Globus pallidus (tissue), 1 donor: ENCODE measurements around the gene PDLIM5.
A peak's percentile ranks its signal among the peaks of the same experiment; 100 is the strongest.

Experiments
- DNase-seq: peaks from one replicate; pipeline ENCODE4 v3.0.0-alpha.2; 2015; ENCODE audit warnings: low spot score

Gene PDLIM5

GRCh38 chr4:94559351-94559806 lies 107.6 kb downstream of the PDLIM5 start:
- DNase-seq, result no peak

GRCh38 chr4:94561249-94562024 lies 109.7 kb downstream of the PDLIM5 start:
- no peak for DNase-seq

GRCh38 chr4:94562285-94562684 lies 110.5 kb downstream of the PDLIM5 start:
- no peak for DNase-seq

- no peak for DNase-seq
These were observed 112.5 kb downstream of the PDLIM5 start for GRCh38 chr4:94564252-94564651.

- no peak for DNase-seq
These were observed 114.7 kb downstream of the PDLIM5 start for GRCh38 chr4:94566420-94566819.

- no peak for DNase-seq
These were observed 116.1 kb downstream of the PDLIM5 start for GRCh38 chr4:94567811-94568210.

GRCh38 chr4:94570558-94570957 lies 118.8 kb downstream of the PDLIM5 start:
- no peak for DNase-seq

GRCh38 chr4:94571298-94571697 lies 119.6 kb downstream of the PDLIM5 start:
- peak; percentile 31 for DNase-seq

GRCh38 chr4:94571715-94572114 lies 120.0 kb downstream of the PDLIM5 start:
- no peak for DNase-seq

GRCh38 chr4:94574050-94574449 lies 122.3 kb downstream of the PDLIM5 start:
- DNase-seq, result no peak

GRCh38 chr4:94574616-94575015 lies 122.9 kb downstream of the PDLIM5 start:
- no peak for DNase-seq

- no peak for DNase-seq
These were observed 123.9 kb downstream of the PDLIM5 start for GRCh38 chr4:94575652-94576051.

- DNase-seq, result no peak
These were observed 124.5 kb downstream of the PDLIM5 start for GRCh38 chr4:94576210-94576609.

GRCh38 chr4:94577136-94577535 lies 125.4 kb downstream of the PDLIM5 start:
- peak; percentile 78 for DNase-seq

- DNase-seq, result no peak
These were observed 126.5 kb downstream of the PDLIM5 start for GRCh38 chr4:94578195-94578594.

- no peak for DNase-seq
These were observed 130.0 kb downstream of the PDLIM5 start for GRCh38 chr4:94581766-94582165.

- no peak for DNase-seq
These were observed 130.8 kb downstream of the PDLIM5 start for GRCh38 chr4:94582517-94582916.

GRCh38 chr4:94583914-94584641 lies 132.3 kb downstream of the PDLIM5 start:
- DNase-seq, result no peak

GRCh38 chr4:94588896-94589693 lies 137.4 kb downstream of the PDLIM5 start:
- no peak for DNase-seq

- DNase-seq, result no peak
These were observed 138.8 kb downstream of the PDLIM5 start for GRCh38 chr4:94590493-94590892.

GRCh38 chr4:94591289-94591688 lies 139.5 kb downstream of the PDLIM5 start:
- no peak for DNase-seq

- DNase-seq, result no peak
These were observed 143.3 kb downstream of the PDLIM5 start for GRCh38 chr4:94595013-94595412.
